Measurements from ENCODE around the gene NAGLU. TPM values are rescaled to one million over a fixed set of nuclear protein-coding genes. Genes with fewer than 3 reads are reported as not detected.

NAGLU gene
- total RNA-seq, 4 donors from 2014 or later = 16.4 to 30.1 (median 24.1) TPM

DNA sequence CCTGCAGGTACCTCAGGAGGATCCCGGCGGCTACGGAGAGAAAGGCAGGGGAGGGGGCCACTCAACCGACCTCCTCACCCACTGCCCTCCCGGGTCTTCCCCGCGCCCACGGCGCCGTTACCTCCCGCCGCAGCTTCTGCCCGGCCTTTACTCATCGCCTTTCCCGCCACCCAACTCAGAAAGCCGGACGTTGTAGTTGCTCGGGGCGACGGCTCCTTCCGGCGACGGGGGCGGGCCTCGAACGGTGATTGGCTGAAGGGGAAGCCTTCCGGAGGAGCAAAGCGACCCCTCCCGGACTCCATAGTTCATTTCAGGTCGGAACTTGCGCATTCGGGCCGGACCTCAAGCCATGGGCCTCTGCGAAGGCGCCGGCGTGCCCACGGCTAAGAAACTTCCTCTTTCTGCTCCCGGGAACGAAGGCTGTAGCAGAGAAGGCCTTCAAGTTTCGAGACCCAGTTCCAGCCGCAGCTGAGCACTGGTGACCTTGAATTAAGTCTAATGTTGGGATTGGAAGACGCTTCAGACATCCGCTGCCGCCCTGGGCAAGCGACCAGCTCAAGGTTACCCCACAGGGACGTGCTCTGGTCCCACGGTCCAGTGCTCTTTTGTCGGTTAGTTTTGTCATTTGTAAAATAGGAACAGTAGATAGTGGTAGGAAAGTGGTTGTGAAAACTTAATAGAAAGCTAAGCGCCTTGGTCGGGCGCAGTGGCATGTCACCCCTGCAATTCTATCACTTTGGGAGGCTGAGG is 41.7 kb downstream of the NAGLU start, which contains the start of gene PSMC3IP:
PSMC3IP (minus strand) TSS at position 198 of the 750 bp plus-strand sequence; CDS start at position 155, 43 bp downstream.
- peak within 1 kb of the TSS; percentile 83 to 98 (median 91) for H3K27ac ChIP-seq
- peak within 1 kb of the TSS; percentile 61 to 94 (median 86) for H3K4me3 ChIP-seq
- peak; percentile 95 to 96 for ATAC-seq
- DNase-seq = peak; percentile 94
- no peaks in the 10 kb centered on the region for H3K27me3 ChIP-seq
- peaks cover 2 to 57% of the 10 kb centered on the region in 2 donors for H3K36me3 ChIP-seq
- peaks cover 12 to 18% of the 10 kb centered on the region in 2 donors for H3K4me1 ChIP-seq
- intact Hi-C loops (cut with DNase I; ENCODE audit: low total_unique reads) (loop anchor here (1.0 to 5.0 kb wide), 6 partner anchors 10 to 245 kb away; partner anchors contain the start of genes BECN1, EZH1, MLX and RETREG3), in situ Hi-C loops (cut with MboI; ENCODE audit: low sequenced_read_pairs in 4 of 4) (loop anchor here in 3 of 4 donors (5.0 to 25.0 kb wide), 3 partner anchors 105 to 185 kb away; partner anchors contain the start of genes CCR10 (in 3 of the 3), CNTNAP1 (in 3 of the 3), PLEKHH3 (in 2 of the 3) and RAMP2 (in 1 of the 3))
- TF ChIP-seq CTCF (IDR thresholded peaks at IDR 0.05 in 4 of 5, conservative IDR thresholded peaks at IDR 0.05 in 1 of 5) (peak in 2 of 5 experiments; percentile 23 to 30), POLR2A (IDR thresholded peaks at IDR 0.05) (peak; percentile 62 to 65)
- no peaks in the 10 kb centered on the region for H3K9me3 ChIP-seq

GRCh38 chr17:42578282-42578869 is 42.3 kb downstream of the NAGLU start:
- peak; percentile 80 to 88 for ATAC-seq
- peak overlapping the region; percentile 83 to 98 (median 91) for H3K27ac ChIP-seq
- in situ Hi-C loops (cut with MboI; ENCODE audit: low sequenced_read_pairs in 4 of 4) = loop anchor here in 3 of 4 donors (5.0 to 25.0 kb wide), 3 partner anchors 104 to 184 kb away; partner anchors contain the start of genes CCR10 (in 3 of the 3), CNTNAP1 (in 3 of the 3), PLEKHH3 (in 2 of the 3) and RAMP2 (in 1 of the 3)
- peak; percentile 74 to 81 (median 79) for TF ChIP-seq CTCF (IDR thresholded peaks at IDR 0.05 in 4 of 5, conservative IDR thresholded peaks at IDR 0.05 in 1 of 5)
- TF ChIP-seq POLR2A (IDR thresholded peaks at IDR 0.05) = no peak
- H3K4me3 ChIP-seq = peak overlapping the region; percentile 61 to 94 (median 86)
- H3K27me3 ChIP-seq = no peaks in the 10 kb centered on the region
- no peaks in the 10 kb centered on the region for H3K9me3 ChIP-seq
- DNase-seq = peak; percentile 44 to 75
- H3K36me3 ChIP-seq = peaks cover under 1 to 57% of the 10 kb centered on the region in 2 donors
- intact Hi-C loops (cut with DNase I; ENCODE audit: low total_unique reads) = loop anchor here (1.0 to 5.0 kb wide), 4 partner anchors 101 to 244 kb away; partner anchors contain the start of genes BECN1 and EZH1
- peaks cover 12 to 18% of the 10 kb centered on the region in 2 donors for H3K4me1 ChIP-seq

DNA sequence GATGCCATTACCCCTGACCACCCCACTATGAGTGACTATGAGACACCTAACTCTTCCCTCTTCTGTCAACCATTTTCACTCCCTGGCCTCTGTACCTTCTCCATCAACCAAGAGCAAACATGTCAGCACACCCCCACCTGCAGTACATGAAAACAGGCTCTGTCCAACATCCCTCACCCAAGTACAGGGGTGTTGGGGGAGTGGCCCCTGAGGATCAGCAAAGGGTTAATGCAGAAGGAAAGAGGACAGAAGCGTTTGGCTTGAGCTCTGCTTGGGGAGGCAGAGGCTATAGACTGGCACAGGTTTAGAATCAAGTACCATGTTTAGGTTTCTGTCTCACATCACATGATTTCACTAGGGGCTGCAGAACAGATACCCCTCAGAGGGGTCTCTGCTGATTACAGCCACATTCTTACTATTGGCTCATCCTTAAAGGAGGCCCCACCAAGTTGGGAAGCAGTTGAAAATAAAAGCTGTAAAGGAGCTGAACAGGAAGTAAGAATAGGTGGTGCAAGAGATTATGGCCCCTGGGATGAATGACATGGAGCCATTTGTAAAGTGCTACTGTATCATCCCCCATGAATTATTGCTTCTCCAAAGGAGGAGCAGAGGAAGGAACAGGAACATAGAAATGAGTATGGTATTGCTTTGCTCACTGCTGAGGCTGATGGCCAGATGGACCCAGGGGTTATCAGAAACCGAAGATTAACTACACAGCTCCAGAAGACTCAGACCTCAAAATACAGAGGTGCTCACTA is 43.9 kb downstream of the NAGLU start:
- H3K27me3 ChIP-seq = no peaks in the 10 kb centered on the region
- intact Hi-C loops (cut with DNase I; ENCODE audit: low total_unique reads) = loop anchor here (2.0 to 5.0 kb wide), 3 partner anchors 165 to 242 kb away; partner anchors contain the start of genes BECN1 and EZH1
- peaks cover 0 to 60% of the 10 kb centered on the region in 2 donors for H3K36me3 ChIP-seq
- no peak overlapping the region for H3K27ac ChIP-seq
- H3K9me3 ChIP-seq = no peaks in the 10 kb centered on the region
- H3K4me1 ChIP-seq = peaks cover 12 to 18% of the 10 kb centered on the region in 2 donors
- in situ Hi-C loops (cut with MboI; ENCODE audit: low sequenced_read_pairs in 4 of 4) = loop anchor here (5.0 to 25.0 kb wide), 5 partner anchors 102 to 185 kb away; partner anchors contain the start of genes CCR10 (in 4 of the 4), CNTNAP1 (in 4 of the 4), PLEKHH3 (in 2 of the 4) and RAMP2 (in 2 of the 4)
- ATAC-seq = no peak
- no peak for TF ChIP-seq POLR2A (IDR thresholded peaks at IDR 0.05)
- no peak for TF ChIP-seq CTCF (IDR thresholded peaks at IDR 0.05 in 4 of 5, conservative IDR thresholded peaks at IDR 0.05 in 1 of 5)
- no peak overlapping the region for H3K4me3 ChIP-seq
- no peak for DNase-seq

GRCh38 chr17:42581744-42582270 is 45.8 kb downstream of the NAGLU start:
- intact Hi-C loops (cut with DNase I; ENCODE audit: low total_unique reads) (no loop called here), in situ Hi-C loops (cut with MboI; ENCODE audit: low sequenced_read_pairs in 4 of 4) (loop anchor here (10.0 to 25.0 kb wide), 4 partner anchors 103 to 183 kb away; partner anchors contain the start of genes CCR10 (in 3 of the 4), CNTNAP1 (in 3 of the 4), PLEKHH3 (in 2 of the 4) and RAMP2 (in 2 of the 4))
- H3K27ac ChIP-seq = no peak overlapping the region
- ATAC-seq = no peak
- H3K4me1 ChIP-seq = peaks cover 16 to 28% of the 10 kb centered on the region in 2 donors
- H3K9me3 ChIP-seq = no peaks in the 10 kb centered on the region
- peaks cover 0 to 74% of the 10 kb centered on the region in 2 donors for H3K36me3 ChIP-seq
- H3K27me3 ChIP-seq = no peaks in the 10 kb centered on the region
- no peak for DNase-seq
- TF ChIP-seq CTCF (IDR thresholded peaks at IDR 0.05 in 4 of 5, conservative IDR thresholded peaks at IDR 0.05 in 1 of 5) = no peak
- H3K4me3 ChIP-seq = no peak overlapping the region
